ENCODE results near the gene MUC6.

MUC6 gene

GRCh38 chr11:1049911-1050580 is 13.5 kb upstream of the MUC6 start:
- no peak for DNase-seq (ENCODE audit: low read depth)
- TF ChIP-seq CTCF (IDR thresholded peaks at IDR 0.05; ENCODE audit: low read depth, low read length, missing control alignments) = no peak
- H3K4me3 ChIP-seq (ENCODE audit: low read depth, low read length) = no peak overlapping the region
- in situ Hi-C loops (cut with HindIII; ENCODE audit: low sequenced_read_pairs) = no loop called here

- in situ Hi-C loops (cut with HindIII; ENCODE audit: low sequenced_read_pairs) = no loop called here
- TF ChIP-seq CTCF (IDR thresholded peaks at IDR 0.05; ENCODE audit: low read depth, low read length, missing control alignments) = no peak
- no peak for DNase-seq (ENCODE audit: low read depth)
- no peak overlapping the region for H3K4me3 ChIP-seq (ENCODE audit: low read depth, low read length)
Observed at GRCh38 chr11:1049431-1049891, 12.9 kb upstream of the MUC6 start.

- no peak overlapping the region for H3K4me3 ChIP-seq (ENCODE audit: low read depth, low read length)
- in situ Hi-C loops (cut with HindIII; ENCODE audit: low sequenced_read_pairs) = no loop called here
- no peak for DNase-seq (ENCODE audit: low read depth)
- no peak for TF ChIP-seq CTCF (IDR thresholded peaks at IDR 0.05; ENCODE audit: low read depth, low read length, missing control alignments)
Observed at GRCh38 chr11:1049071-1049405, 12.5 kb upstream of the MUC6 start.

GRCh38 chr11:1048375-1049070 is 12.0 kb upstream of the MUC6 start:
- TF ChIP-seq CTCF (IDR thresholded peaks at IDR 0.05; ENCODE audit: low read depth, low read length, missing control alignments) = no peak
- no peak for DNase-seq (ENCODE audit: low read depth)
- in situ Hi-C loops (cut with HindIII; ENCODE audit: low sequenced_read_pairs) = no loop called here
- H3K4me3 ChIP-seq (ENCODE audit: low read depth, low read length) = no peak overlapping the region

- DNase-seq (ENCODE audit: low read depth) = no peak
- in situ Hi-C loops (cut with HindIII; ENCODE audit: low sequenced_read_pairs) = no loop called here
- no peak overlapping the region for H3K4me3 ChIP-seq (ENCODE audit: low read depth, low read length)
- TF ChIP-seq CTCF (IDR thresholded peaks at IDR 0.05; ENCODE audit: low read depth, low read length, missing control alignments) = no peak
Observed at GRCh38 chr11:1047595-1048156, 11.2 kb upstream of the MUC6 start.

GRCh38 chr11:1044160-1044559 is 7.6 kb upstream of the MUC6 start:
- no peak for TF ChIP-seq CTCF (IDR thresholded peaks at IDR 0.05; ENCODE audit: low read depth, low read length, missing control alignments)
- in situ Hi-C loops (cut with HindIII; ENCODE audit: low sequenced_read_pairs) = no loop called here
- H3K4me3 ChIP-seq (ENCODE audit: low read depth, low read length) = no peak overlapping the region
- no peak for DNase-seq (ENCODE audit: low read depth)

All from astrocyte of the cerebellum (primary cell).